Thoracic aorta (tissue), 2 donors: ENCODE results near the gene AKAP7. TPM values are rescaled to one million over a fixed set of nuclear protein-coding genes. Genes with fewer than 3 reads are reported as not detected.

Experiments used
- ATAC-seq: fragments of 150-250 bp; one replicate; pipeline ENCODE4 v1.8.0; 2017; ENCODE audit warnings: low read depth; ENCODE audit not compliant: insufficient number of reproducible peaks, low FRiP score
- DNase-seq: peaks from one replicate; pipeline ENCODE4 v3.0.0-alpha.2; 2020; ENCODE audit warnings: low spot score
- H3K27ac ChIP-seq, 2 donors: fragments of 200-600 bp; sonication (generic); 1 replicate in 1 of 2; 2 replicates in 1 of 2; pipeline ENCODE4 v1.5.1; 2016; ENCODE audit warnings: mild to moderate bottlenecking in 2 of 2, moderate library complexity in 2 of 2
- H3K27me3 ChIP-seq: fragments of 200-600 bp; sonication (generic); replicated peaks from 2 replicates; pipeline ENCODE4 v1.6.0; 2016; ENCODE audit warnings: mild to moderate bottlenecking; ENCODE audit not compliant: insufficient read depth
- H3K36me3 ChIP-seq: fragments of 200-600 bp; sonication (generic); one replicate; pipeline ENCODE4 v1.5.1; 2016
- H3K4me1 ChIP-seq, 2 donors: fragments of 200-600 bp; sonication (generic); 1 replicate in 1 of 2; 2 replicates in 1 of 2; pipeline versions ENCODE4 v1.5.1 to v1.6.0; 2016; ENCODE audit warnings: low read depth in 2 of 2, mild to moderate bottlenecking in 1 of 2; ENCODE audit not compliant: control insufficient read depth in 1 of 2
- H3K4me3 ChIP-seq: fragments of 200-600 bp; sonication (generic); 2 replicates; pipeline ENCODE4 v1.5.1; 2016; ENCODE audit warnings: mild to moderate bottlenecking
- H3K9me3 ChIP-seq: fragments of 200-600 bp; sonication (generic); 2 replicates; pipeline ENCODE4 v1.5.1; 2016
- total RNA-seq, 2 donors: library from RNA; depleted of rRNA; stranded (reverse); fragments of >200 nt; gene quantifications; one replicate each; pipeline versions ENCODE4 v1.1.0 to v1.2.3, GENCODE V29; 2016
- TF ChIP-seq, protein P1 (sequence below): fragments of 200-600 bp; sonication (generic); IDR thresholded peaks from one replicate; pipeline ENCODE4 v1.5.1; 2019; ENCODE audit warnings: antibody characterized with exemption

Gene AKAP7
- total RNA-seq, 2 donors from 2014 or later: 3.0 to 4.1 TPM

DNA sequence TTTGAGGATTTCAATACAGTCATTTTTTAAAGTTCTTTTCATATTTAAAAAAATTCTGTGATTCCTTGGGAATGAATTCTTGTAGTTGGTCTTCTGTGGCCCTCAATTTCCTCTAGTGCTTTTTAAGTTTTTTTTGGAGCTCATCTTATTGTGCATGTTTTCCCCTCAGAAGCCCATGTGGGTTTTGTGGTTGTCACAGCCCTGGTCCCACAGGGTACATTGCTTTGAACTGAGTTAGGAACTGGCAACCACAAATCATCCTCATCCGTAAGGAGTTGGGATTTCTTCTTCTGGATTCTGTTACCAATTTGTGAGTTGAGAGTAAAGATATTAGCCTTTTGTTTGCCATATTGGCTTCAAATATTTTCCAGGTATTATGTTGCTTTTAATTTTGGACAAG is 89.9 kb downstream of the AKAP7 start:
- DNase-seq (no peak), ATAC-seq (no peak)
- Histone ChIP-seq H3K27me3 (no peaks in the 10 kb centered on the region), H3K4me1 (no peaks in the 10 kb centered on the region), H3K4me3 (no peak overlapping the region), H3K27ac (no peak overlapping the region), H3K36me3 (peaks cover 6% of the 10 kb centered on the region), H3K9me3 (no peaks in the 10 kb centered on the region)
- TF ChIP-seq, protein P1, sequence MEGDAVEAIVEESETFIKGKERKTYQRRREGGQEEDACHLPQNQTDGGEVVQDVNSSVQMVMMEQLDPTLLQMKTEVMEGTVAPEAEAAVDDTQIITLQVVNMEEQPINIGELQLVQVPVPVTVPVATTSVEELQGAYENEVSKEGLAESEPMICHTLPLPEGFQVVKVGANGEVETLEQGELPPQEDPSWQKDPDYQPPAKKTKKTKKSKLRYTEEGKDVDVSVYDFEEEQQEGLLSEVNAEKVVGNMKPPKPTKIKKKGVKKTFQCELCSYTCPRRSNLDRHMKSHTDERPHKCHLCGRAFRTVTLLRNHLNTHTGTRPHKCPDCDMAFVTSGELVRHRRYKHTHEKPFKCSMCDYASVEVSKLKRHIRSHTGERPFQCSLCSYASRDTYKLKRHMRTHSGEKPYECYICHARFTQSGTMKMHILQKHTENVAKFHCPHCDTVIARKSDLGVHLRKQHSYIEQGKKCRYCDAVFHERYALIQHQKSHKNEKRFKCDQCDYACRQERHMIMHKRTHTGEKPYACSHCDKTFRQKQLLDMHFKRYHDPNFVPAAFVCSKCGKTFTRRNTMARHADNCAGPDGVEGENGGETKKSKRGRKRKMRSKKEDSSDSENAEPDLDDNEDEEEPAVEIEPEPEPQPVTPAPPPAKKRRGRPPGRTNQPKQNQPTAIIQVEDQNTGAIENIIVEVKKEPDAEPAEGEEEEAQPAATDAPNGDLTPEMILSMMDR: no peak

DNA sequence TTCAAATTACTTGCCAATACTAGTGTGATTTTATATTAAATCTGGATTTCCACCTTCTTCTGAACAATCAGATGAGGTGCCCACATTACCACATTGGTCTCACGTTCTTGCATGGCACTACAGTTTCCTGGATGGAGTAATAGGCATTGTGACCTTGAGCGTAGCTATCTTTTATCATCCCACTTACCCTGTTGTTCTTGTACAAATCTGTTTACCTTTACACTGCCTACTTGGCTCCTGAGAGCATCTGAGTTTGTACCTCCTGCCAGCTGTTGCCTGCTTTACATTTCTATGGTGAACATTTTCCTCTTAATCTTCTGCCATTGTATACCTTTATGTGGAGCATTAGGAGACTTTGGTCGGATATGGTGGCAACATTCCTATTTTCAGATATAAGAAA is 90.7 kb downstream of the AKAP7 start:
- no peak for ATAC-seq
- TF ChIP-seq, protein P1: no peak

DNA sequence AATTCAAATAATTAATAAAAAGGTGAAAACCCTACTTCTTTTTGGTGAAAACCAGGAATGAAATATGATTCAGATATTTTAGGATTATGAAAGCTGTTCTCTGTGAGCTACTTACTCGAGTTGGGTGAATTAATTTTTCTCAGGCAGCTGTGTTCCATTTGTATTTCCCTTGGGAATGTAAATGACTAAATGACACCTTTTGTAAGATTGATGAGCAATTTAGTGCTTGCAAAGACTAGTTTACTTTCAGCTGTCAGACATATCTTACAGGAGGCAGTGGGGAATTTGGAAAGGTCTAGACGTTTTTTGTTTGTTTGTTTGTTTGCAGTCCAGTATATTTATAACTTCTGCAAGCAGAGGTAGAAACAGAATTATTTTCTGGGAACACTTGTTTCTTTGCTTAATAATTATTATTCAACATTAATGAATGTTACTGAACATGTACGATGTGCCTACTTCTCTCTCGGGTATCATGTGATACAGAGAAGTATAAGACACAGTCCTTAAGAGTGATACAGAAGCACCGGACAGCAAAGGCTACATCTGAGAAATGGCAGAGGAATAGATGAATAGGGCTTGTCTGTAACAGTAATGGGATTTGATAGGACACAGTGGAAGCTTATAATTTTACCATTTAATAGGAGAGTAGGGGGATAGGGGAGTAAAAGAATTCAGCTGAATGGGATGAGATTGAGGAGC is 91.3 kb downstream of the AKAP7 start:
- no peak for DNase-seq
- Histone ChIP-seq H3K4me1 (no peaks in the 10 kb centered on the region), H3K27me3 (no peaks in the 10 kb centered on the region), H3K27ac (no peak overlapping the region), H3K36me3 (no peaks in the 10 kb centered on the region), H3K4me3 (no peak overlapping the region), H3K9me3 (no peaks in the 10 kb centered on the region)
- no peak for ATAC-seq
- TF ChIP-seq, protein P1: no peak

More for the DNA sequence above, 90.7 kb downstream of the AKAP7 start:
- no peak for DNase-seq
- no peak overlapping the region for H3K27ac ChIP-seq
- no peak overlapping the region for H3K4me3 ChIP-seq
- H3K27me3 ChIP-seq: no peaks in the 10 kb centered on the region
- H3K36me3 ChIP-seq: peaks cover 4% of the 10 kb centered on the region
- no peaks in the 10 kb centered on the region for H3K4me1 ChIP-seq
- H3K9me3 ChIP-seq: no peaks in the 10 kb centered on the region

DNA sequence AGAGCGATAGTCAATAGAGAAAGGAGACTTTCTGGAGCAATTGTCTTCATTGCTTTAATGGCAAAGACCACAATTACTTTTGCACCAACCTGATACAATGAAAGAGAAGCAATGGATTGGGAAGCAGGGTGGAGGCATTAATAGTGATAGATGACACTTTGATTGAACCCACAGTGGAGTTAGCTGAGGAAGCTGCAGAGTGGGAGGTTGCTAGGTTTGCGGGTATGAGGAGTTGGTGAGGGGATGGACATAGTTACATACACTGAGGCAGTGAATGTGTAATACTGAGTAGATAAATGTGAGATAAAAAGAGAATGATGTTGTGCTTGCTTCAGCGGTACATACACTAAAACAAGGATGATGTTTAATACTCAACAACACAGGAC is 91.9 kb downstream of the AKAP7 start:
- ATAC-seq (no peak), DNase-seq (no peak)
- H3K4me3 ChIP-seq: no peak overlapping the region
- no peaks in the 10 kb centered on the region for H3K27me3 ChIP-seq
- H3K27ac ChIP-seq: no peak overlapping the region
- no peaks in the 10 kb centered on the region for H3K4me1 ChIP-seq
- TF ChIP-seq, protein P1: no peak
- H3K36me3 ChIP-seq: no peaks in the 10 kb centered on the region
- no peaks in the 10 kb centered on the region for H3K9me3 ChIP-seq

DNA sequence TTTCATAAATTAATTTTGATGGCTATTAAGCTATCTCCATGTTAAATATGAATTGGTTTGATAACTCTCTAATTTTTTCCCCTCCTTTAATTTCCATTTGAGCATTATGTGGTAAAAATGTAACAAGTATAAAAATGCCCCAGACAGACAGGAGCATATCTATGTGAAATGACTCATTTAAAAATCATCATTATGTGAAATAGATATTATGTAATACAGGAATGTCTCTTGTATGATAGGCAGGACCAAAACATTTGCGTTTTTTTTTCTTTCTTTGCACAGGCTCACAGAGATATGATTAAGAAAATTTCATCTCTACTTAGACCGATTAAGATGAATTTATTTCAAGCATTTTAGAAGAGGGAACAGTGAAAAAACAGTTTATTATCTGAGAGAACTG is 95.8 kb downstream of the AKAP7 start:
- H3K9me3 ChIP-seq: no peaks in the 10 kb centered on the region
- no peak for DNase-seq
- TF ChIP-seq, protein P1: no peak
- no peak for ATAC-seq
- no peaks in the 10 kb centered on the region for H3K27me3 ChIP-seq
- no peaks in the 10 kb centered on the region for H3K4me1 ChIP-seq
- no peak overlapping the region for H3K27ac ChIP-seq
- no peaks in the 10 kb centered on the region for H3K36me3 ChIP-seq
- no peak overlapping the region for H3K4me3 ChIP-seq
